ENCODE results near the gene ANAPC1. TPM values are rescaled to one million over a fixed set of nuclear protein-coding genes. Genes with fewer than 3 reads are reported as not detected.
A peak's percentile ranks its signal among the peaks of the same experiment; 100 is the strongest.

Gene ANAPC1
- total and polyA plus RNA-seq, 7 donors = 6.5 to 42.4 (median 23.4) TPM

GRCh38 chr2:111898703-111899514 is 14.9 kb upstream of the ANAPC1 start:
- H3K4me1 ChIP-seq = peaks cover 0 to 37% (median 26%) of the 10 kb centered on the region in 4 donors
- H3K27ac ChIP-seq = peak overlapping the region; percentile 80 to 90 (median 88)
- TF ChIP-seq CTCF (IDR thresholded peaks at IDR 0.05) (no peak), POLR2A (IDR thresholded peaks at IDR 0.05) (peak in 1 of 2 donors; percentile 39)
- intact Hi-C loops (cut with DNase I) = loop anchor here (2.0 to 10.0 kb wide), 5 partner anchors 48 to 748 kb away; partner anchors contain the start of genes SLC20A1, ZC3H6 and ZC3H8
- DNase-seq = peak; percentile 74
- no peaks in the 10 kb centered on the region for H3K36me3 ChIP-seq
- H3K4me3 ChIP-seq = peak overlapping the region; percentile 70 to 80 (median 75)
- WGBS, 2 donors = 1% methylated on average over 70 of the region's 70 CpGs
- no peaks in the 10 kb centered on the region for H3K9me3 ChIP-seq
- no peaks in the 10 kb centered on the region for H3K27me3 ChIP-seq

- 1% methylated on average over 71 of the region's 71 CpGs for WGBS, 2 donors
- H3K27me3 ChIP-seq = no peaks in the 10 kb centered on the region
- DNase-seq = peak; percentile 95
- peak; percentile 43 to 49 (median 46) for TF ChIP-seq CTCF (IDR thresholded peaks at IDR 0.05)
- TF ChIP-seq POLR2AphosphoS5 (IDR thresholded peaks at IDR 0.05) = peak; percentile 68 to 87 (median 76)
- no peak for TF ChIP-seq EP300 (IDR thresholded peaks at IDR 0.05)
- TF ChIP-seq POLR2A (IDR thresholded peaks at IDR 0.05) = peak in 1 of 2 donors; percentile 42
- no peaks in the 10 kb centered on the region for H3K9me3 ChIP-seq
- no peaks in the 10 kb centered on the region for H3K36me3 ChIP-seq
- intact Hi-C loops (cut with DNase I) = loop anchor here (2.0 to 10.0 kb wide), 5 partner anchors 49 to 749 kb away; partner anchors contain the start of genes SLC20A1, ZC3H6 and ZC3H8
- H3K4me1 ChIP-seq = peaks cover 0 to 37% (median 23%) of the 10 kb centered on the region in 4 donors
- H3K27ac ChIP-seq = peak within 1 kb of the TSS; percentile 80 to 90 (median 88)
- H3K4me3 ChIP-seq = peak within 1 kb of the TSS; percentile 70 to 80 (median 75)
Measured at GRCh38 chr2:111897924-111898702, 14.1 kb upstream of the ANAPC1 start, which contains the start of gene MERTK. Gene MERTK (plus strand): TSS chr2:111898607. CDS start chr2:111898736, 129 bp downstream.

DNA sequence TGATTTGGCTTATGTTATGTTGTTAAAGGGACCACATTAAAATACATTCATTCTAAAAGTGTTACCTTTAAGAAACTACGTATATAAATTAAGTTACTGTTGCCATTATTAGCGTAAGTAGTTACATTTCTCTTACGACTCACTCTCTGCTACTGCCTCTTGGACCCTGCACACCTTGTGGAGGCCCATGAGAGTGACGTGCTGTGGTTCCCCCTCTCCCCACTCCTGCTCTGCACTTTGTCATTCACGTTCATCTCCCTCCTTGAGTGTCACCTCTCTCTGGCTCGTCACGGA is 13.6 kb upstream of the ANAPC1 start:
- intact Hi-C loops (cut with DNase I) = loop anchor here (5.0 to 10.0 kb wide), 4 partner anchors 50 to 750 kb away; partner anchors contain the start of genes SLC20A1, ZC3H6 and ZC3H8
- DNase-seq = no peak

DNA sequence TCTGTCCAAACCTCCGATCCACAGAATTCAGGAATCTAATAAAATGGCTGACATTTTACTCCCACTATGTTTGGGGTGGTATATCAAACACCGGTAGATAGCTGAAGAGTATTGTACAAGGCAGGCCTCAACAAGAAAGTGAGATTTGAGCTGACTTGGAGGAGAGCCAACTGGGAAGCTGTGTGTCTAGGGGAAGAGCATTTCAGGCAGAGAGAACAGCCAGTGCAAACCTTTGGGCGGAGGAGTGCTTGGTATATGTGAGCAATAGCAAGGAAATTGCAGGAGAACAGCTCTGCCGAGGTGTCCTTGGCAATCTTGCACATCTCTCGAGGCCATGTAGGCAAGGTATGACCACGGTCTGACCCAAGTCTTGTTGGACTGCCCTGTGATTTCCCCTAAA is 12.6 kb upstream of the ANAPC1 start:
- H3K27me3 ChIP-seq = no peaks in the 10 kb centered on the region
- H3K27ac ChIP-seq = no peak overlapping the region
- H3K4me1 ChIP-seq = peaks cover 0 to 37% (median 23%) of the 10 kb centered on the region in 4 donors
- 78 to 89% methylated on average over 6 of the region's 6 CpGs for WGBS, 2 donors
- no peak overlapping the region for H3K4me3 ChIP-seq
- no peaks in the 10 kb centered on the region for H3K9me3 ChIP-seq
- DNase-seq = no peak
- TF ChIP-seq POLR2AphosphoS5 (IDR thresholded peaks at IDR 0.05) (no peak), POLR2A (IDR thresholded peaks at IDR 0.05) (no peak), CTCF (IDR thresholded peaks at IDR 0.05) (no peak), EP300 (IDR thresholded peaks at IDR 0.05) (no peak)
- H3K36me3 ChIP-seq = no peaks in the 10 kb centered on the region
- intact Hi-C loops (cut with DNase I) = loop anchor here (5.0 to 10.0 kb wide), 4 partner anchors 51 to 751 kb away; partner anchors contain the start of genes SLC20A1, ZC3H6 and ZC3H8

More for the DNA sequence above, 13.6 kb upstream of the ANAPC1 start:
- Histone ChIP-seq H3K4me1 (peaks cover 0 to 37% (median 23%) of the 10 kb centered on the region in 4 donors), H3K36me3 (no peaks in the 10 kb centered on the region), H3K27me3 (no peaks in the 10 kb centered on the region), H3K9me3 (no peaks in the 10 kb centered on the region), H3K4me3 (peak overlapping the region; percentile 70 to 80 (median 75)), H3K27ac (peak overlapping the region; percentile 80 to 90 (median 88))
- TF ChIP-seq EP300 (IDR thresholded peaks at IDR 0.05) = no peak
- TF ChIP-seq POLR2A (IDR thresholded peaks at IDR 0.05) = no peak
- no peak for TF ChIP-seq CTCF (IDR thresholded peaks at IDR 0.05)
- TF ChIP-seq POLR2AphosphoS5 (IDR thresholded peaks at IDR 0.05) = no peak
- 5 to 14% methylated on average over 7 of the region's 7 CpGs for WGBS, 2 donors
